22Rv1 (cell line): ENCODE data around the gene LIMCH1.

ENCODE experiments used
- ZFX ChIP-seq: fragments of 450-650 bp; IDR thresholded peaks from 2 replicates; pipeline ENCODE4 v1.6.1; 2017; ENCODE audit warnings: antibody characterized with exemption, borderline replicate concordance
- TF ChIP-seq, protein P1 (sequence below): fragments of 450-650 bp; IDR thresholded peaks from 2 replicates; pipeline ENCODE4 v1.5.1; 2017; ENCODE audit warnings: mild to moderate bottlenecking

DNA sequence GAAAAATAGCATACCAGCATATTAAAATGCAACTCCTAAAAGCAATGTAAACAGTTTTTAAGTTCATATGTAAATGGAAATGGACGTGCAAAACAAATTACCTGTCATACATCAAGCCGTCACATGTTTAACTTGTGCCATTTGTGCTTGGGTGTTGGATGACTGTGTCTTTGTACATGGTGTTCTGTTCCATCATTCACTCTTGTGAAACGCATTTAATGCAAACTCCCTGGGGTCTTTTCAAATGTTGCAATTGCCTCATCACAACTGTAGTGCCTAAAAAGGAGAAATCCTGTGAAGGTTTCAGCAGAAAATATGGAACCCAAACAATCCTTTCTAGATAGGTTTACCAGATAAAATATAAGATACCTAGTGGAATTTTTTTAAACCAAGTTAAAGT is 158.2 kb downstream of the LIMCH1 start:
- TF ChIP-seq, protein P1, sequence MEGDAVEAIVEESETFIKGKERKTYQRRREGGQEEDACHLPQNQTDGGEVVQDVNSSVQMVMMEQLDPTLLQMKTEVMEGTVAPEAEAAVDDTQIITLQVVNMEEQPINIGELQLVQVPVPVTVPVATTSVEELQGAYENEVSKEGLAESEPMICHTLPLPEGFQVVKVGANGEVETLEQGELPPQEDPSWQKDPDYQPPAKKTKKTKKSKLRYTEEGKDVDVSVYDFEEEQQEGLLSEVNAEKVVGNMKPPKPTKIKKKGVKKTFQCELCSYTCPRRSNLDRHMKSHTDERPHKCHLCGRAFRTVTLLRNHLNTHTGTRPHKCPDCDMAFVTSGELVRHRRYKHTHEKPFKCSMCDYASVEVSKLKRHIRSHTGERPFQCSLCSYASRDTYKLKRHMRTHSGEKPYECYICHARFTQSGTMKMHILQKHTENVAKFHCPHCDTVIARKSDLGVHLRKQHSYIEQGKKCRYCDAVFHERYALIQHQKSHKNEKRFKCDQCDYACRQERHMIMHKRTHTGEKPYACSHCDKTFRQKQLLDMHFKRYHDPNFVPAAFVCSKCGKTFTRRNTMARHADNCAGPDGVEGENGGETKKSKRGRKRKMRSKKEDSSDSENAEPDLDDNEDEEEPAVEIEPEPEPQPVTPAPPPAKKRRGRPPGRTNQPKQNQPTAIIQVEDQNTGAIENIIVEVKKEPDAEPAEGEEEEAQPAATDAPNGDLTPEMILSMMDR = no peak
- no peak for TF ChIP-seq ZFX
